ENCODE results near the gene RAB11FIP4.

RAB11FIP4 gene

DNA sequence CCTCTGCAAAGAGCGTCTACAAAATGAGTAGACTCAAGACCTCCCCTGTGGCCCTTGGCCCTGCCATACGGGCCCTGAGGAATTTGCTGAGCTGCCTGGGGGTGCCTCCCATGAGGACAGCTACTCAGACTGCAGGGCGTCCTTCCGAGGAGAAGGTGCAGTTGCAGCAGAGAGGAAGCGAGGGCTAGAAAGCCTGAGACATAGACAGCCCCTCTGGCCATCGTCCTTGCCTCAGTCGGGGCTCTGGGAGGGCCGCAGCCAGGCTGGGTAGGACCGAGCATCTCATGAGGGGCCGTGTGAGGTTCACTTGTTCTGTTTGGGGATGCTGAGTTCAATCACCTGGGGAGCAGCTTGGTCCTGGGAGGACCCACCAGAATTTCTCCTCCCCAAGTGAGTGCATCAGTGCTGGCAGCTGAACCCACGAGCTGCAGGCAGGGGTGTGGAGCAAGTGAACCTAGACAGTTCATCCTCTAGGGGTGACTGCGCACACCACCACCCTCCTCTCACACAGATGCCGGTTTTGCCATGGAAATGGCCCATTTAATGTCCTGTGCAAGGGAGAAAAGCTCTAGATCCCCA, 20.3 kb downstream of the RAB11FIP4 start:
- no peak for DNase-seq

DNA sequence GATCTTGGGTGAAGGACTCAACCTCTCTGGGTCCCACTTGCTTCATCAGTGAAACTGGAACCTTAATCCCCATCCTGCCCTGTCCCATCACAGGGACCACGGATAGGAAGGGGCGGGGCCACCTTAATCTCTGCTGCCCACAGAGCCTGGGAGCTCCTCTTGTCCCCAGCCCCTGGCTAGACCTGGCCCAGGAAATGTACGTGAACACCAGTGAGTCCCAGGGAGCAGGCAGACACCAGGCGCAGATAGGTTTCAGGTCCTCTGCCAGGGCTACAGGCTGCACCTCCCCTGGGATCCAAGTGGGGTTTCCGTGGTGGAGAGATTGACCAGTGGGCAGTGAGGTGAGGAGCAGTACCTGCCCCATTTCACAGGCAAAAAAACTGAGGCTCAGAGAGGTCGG, 21.0 kb downstream of the RAB11FIP4 start:
- DNase-seq: no peak

DNA sequence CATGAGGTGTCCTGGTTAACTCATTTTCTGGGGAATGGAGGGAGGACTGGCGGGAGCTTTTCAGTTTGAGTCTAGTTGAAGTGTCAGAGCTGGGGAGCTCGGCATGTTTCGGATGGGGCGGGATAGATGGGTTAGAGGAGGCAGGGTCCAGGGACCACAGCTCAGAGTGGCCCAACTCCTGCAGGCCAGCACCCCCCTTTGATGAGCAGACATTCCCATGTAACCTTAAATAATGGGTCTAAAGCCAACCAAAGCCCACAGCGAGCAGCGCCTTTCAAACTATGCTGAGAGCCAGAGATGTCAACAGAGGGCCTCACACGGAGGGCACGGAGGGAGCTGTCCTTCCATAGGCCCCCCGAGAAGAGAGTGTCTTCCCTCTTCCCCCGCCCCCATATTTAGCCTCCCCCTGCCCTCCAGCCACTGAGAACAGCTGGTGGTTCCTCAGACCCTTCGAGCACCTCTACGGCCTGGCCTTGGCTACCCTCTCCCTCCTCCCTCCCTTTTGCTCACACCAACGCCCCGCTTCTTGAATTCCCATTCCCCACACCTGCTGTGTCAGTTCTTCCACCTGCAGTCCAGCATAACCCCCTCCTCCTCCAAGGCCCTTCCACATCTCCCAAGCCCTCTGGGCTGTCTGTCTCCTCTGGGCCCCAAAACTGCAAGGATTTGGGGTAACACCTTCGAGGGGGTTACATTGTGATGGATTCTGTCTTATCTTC, 21.8 kb downstream of the RAB11FIP4 start:
- DNase-seq: no peak

GRCh38 chr17:31413874-31414549, 22.5 kb downstream of the RAB11FIP4 start:
- no peak for DNase-seq

GRCh38 chr17:31414550-31414918, 23.1 kb downstream of the RAB11FIP4 start:
- no peak for DNase-seq

- DNase-seq: no peak
Measured at GRCh38 chr17:31415004-31415454, 23.6 kb downstream of the RAB11FIP4 start.

DNA sequence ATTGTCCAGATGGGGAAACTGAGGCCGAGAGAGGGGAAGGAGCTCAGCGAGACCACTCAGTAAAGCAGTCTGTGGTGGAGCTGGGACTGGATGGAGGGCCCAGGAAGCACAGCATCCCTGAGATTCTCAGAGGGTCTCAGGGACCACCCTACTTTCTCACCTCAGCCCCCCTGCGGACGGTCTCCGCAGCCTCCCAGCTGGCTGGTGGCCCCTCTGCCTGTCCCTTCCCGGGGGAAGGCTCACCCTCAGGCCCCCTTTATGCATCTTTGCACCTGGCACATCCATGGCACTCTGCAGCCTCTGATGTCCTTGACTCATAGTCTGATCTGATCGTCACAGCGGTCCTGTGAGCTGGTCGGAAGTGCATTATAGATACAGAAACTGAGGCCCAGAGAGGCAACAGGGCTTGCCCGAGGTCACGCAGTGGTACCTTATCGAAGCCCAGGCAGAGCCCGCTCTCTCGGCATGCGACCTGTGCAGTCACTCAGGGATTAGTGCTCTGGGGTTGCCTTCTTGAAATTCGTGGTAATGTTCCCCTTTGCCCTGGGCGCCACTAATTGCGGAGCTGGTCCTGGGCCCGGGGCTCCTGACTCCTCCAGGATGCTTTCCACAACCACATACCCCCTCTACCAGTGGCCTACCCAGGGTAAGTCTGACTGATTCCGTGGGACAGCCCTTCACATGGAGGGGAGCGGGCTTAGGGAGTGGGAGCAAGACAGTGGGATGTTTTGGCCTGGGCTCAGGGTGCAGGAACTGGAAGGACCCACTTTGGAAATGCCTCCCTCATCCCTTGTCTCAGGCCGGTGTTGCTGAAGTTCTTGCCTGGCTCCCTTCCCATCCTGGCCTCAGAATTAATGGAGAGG, 24.4 kb downstream of the RAB11FIP4 start:
- DNase-seq: no peak

GRCh38 chr17:31416503-31416923, 25.0 kb downstream of the RAB11FIP4 start:
- DNase-seq: no peak

- DNase-seq: no peak
Measured at GRCh38 chr17:31417051-31417792, 25.7 kb downstream of the RAB11FIP4 start.

GRCh38 chr17:31418773-31419350, 27.4 kb downstream of the RAB11FIP4 start:
- no peak for DNase-seq

DNA sequence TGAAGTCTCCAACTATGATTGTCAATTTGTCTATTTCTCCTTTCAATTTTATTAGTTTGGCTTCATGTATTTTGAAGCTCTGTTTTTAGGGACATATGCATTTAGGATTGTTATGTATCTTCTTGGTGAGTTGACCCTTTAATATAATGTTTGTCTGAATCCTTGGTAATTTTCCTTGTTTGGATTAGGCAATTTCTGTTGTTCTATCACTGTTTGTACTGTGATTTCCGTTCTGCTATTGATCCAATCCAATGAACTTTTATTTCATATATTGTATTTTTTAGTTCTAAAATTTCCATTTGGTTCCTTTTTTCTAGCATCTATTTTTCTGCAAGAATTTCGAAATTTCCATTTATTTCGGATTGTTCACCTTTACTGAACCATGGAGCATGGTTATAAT, 31.0 kb downstream of the RAB11FIP4 start:
- DNase-seq: no peak

DNA sequence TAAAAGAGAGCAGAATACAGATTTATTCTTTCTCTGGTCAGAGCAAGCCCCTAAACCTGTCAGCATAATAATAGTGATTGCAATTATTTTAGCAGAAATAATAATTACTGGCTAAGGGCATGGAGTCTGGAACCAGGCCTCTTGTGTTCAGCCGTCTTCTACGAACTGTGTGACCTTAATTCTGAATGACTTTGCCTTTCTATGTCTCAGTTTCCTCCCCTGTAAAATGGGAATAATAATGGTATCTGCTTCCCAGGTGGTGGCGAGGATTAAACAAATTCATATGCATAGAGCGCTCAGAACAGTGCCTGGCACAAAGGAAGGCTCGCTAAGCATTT, 33.4 kb downstream of the RAB11FIP4 start:
- DNase-seq: no peak

DNA sequence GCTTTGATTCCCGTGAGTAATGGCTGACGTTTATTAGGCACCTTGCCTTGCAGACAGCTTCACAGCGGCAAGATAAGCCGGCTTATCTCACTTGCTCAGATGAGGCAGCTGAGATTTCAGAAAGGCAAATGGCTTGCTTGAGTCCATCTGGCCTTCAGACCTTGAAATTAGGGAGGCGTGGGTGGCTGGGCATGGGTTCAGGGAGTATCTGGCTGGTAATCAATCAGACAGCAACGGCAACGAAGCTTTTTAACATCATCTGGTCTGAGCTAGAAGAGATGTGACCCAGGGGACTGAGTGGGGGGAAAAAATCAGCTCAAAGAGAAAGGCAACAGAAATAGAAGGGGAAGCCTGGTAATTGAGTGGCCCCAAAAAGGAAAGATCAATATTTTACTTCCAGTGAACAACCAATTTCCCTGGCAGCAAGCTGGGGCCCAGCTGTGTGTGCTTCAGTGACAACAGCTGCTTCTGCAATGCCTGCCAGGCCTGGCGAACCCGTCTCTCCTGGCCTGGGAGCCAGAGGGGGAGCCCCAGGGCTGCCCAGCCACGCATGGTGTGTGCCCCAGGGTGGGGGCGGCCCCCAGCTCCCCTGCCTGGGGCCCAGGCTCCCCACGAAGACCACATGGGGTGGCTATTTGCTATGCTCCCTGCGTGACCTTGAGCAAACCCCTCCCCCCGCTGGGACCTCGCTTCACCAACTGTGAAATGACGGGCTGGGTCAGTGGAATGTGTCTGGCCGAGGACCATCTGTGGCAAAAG, 34.0 kb downstream of the RAB11FIP4 start:
- no peak for DNase-seq

- DNase-seq: no peak
Measured at GRCh38 chr17:31427684-31428083, 36.2 kb downstream of the RAB11FIP4 start.

- no peak for DNase-seq
Measured at GRCh38 chr17:31428111-31428510, 36.6 kb downstream of the RAB11FIP4 start.

- DNase-seq: no peak
Measured at GRCh38 chr17:31428512-31428911, 37.0 kb downstream of the RAB11FIP4 start.

DNA sequence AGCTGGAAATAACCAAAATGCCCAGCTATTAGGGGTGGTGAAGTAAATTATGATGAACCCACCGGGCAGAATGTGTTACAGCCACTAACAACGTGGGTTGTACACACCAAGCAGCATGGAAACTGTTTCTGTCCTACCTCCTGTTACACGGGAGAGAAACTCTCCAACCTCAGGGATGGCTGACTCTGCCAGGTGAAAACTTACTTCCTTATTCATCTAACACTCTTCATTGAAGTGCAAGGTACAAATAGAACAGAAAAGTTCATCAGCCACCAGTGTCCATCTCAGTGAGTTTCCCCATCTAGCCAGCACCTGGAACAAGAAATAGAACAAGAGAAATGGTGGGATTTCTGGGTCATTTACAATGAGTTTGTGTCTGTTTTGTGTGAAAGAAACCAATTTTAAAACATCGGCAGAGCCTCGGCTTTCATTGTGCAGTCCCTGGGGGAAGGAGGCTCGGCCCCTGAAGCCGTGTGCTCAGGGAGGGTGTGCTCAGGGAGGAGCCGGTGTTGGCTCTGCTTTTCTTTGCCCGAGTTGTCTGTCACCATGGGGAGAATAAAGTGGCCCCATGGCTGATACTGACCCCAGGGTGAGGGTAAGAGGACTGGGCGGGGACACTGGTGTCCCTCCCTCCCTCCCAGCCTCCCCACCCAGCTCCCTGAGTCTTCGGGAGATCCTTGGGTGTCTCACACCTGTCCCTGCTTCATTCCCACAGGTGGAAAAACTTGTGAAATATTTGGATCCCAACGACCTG, 39.8 kb downstream of the RAB11FIP4 start:
- DNase-seq: no peak

GRCh38 chr17:31431852-31432658, 40.6 kb downstream of the RAB11FIP4 start:
- no peak for DNase-seq

GRCh38 chr17:31433091-31433790, 41.8 kb downstream of the RAB11FIP4 start:
- DNase-seq: no peak

Data from 8988T (cell line).